ENCODE measurements around the gene KRT17. TPM values are rescaled to one million over a fixed set of nuclear protein-coding genes. Genes with fewer than 3 reads are reported as not detected.

Gene KRT17
- total and polyA plus RNA-seq, 4 donors, result 3.8 to 126 (median 19.3) TPM

DNA sequence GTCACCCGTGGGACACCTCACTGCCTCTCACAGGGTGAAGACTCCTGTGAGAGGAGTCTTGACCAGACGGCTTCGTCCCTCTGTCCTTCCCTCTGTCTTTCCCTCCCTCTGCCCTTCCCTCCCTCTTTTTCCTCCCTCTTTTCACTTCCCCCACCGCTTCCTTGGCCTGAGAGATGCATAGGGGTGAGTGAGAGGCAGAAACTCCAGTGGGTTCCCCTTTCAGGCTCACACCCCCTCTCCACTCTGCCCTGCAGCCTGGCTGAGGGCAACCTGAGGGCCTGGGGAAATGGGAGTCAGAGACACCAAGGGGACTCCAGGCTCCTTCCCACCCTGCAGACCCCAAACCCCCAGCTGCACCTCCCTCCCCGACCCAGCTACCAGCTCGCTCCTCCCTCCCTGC is 14.6 kb upstream of the KRT17 start:
- no peak overlapping the region for H3K4me3 ChIP-seq (ENCODE audit: low read length in 2 of 2)
- no peaks in the 10 kb centered on the region for H3K27me3 ChIP-seq (ENCODE audit: control insufficient read depth in 1 of 2, insufficient read depth in 2 of 2, low read length in 1 of 2)
- DNase-seq (no peak), ATAC-seq (ENCODE audit: low FRiP score) (no peak)
- no peak overlapping the region for H3K27ac ChIP-seq (ENCODE audit: low read depth in 1 of 2, low read length in 2 of 2)
- WGBS, 2 donors, result 87 to 93% methylated on average over 3 to 6 of the region's 6 CpGs
- intact Hi-C loops (cut with DNase I), result no loop called here
- no peaks in the 10 kb centered on the region for H3K9me3 ChIP-seq (ENCODE audit: control insufficient read depth, low read length)
- H3K36me3 ChIP-seq (ENCODE audit: control insufficient read depth in 1 of 2, insufficient read depth in 2 of 2, low read length in 1 of 2), result no peaks in the 10 kb centered on the region
- H3K4me1 ChIP-seq (ENCODE audit: control insufficient read depth in 1 of 2, insufficient read depth in 2 of 2, low read length in 2 of 2), result no peaks in the 10 kb centered on the region

DNA sequence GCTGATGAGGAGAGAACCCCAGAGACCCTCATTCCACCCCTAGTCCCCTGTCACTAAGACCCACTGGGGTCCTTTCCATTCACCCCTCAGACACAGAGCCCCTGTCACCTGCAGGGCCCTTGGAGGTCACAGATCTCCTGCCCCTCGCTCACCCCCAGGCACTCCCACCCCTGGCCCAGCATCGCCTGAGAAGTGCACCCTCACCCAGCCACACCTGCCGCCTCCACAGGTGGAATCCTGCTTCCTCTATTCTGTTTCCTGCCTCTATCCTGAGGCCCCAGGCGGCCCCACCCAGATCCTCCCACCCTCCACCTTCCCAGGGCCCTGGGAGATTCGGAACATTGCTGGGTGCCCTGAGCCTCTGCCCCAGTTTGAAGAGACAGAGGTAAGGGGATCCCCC is 13.8 kb upstream of the KRT17 start:
- 92 to 93% methylated on average over 5 of the region's 5 CpGs for WGBS, 2 donors

DNA sequence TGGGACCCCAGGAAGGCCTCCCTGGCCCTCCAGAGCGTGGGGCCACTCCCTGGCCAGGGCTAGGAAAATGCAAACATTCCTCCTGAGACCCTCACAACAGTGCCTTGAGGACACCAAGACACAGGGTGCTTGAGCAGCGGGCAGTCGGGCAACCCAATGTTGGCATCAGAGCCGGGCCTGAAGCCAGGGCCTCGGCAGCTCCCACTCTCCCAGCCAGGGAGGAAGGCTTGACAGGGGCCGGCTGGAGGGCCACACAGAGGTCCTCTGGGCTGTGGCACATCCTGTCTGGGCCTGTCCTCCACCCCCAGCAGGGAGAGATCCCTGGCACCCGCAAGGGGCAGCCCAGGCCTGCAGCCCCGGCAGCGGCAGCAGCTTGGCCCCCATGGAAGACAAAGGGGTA is 12.3 kb upstream of the KRT17 start:
- DNase-seq (no peak), ATAC-seq (ENCODE audit: low FRiP score) (no peak)
- 27 to 35% methylated on average over 9 of the region's 9 CpGs for WGBS, 2 donors
- intact Hi-C loops (cut with DNase I), result no loop called here
- no peak overlapping the region for H3K27ac ChIP-seq (ENCODE audit: low read depth in 1 of 2, low read length in 2 of 2)
- no peaks in the 10 kb centered on the region for H3K36me3 ChIP-seq (ENCODE audit: control insufficient read depth in 1 of 2, insufficient read depth in 2 of 2, low read length in 1 of 2)
- no peaks in the 10 kb centered on the region for H3K27me3 ChIP-seq (ENCODE audit: control insufficient read depth in 1 of 2, insufficient read depth in 2 of 2, low read length in 1 of 2)
- no peaks in the 10 kb centered on the region for H3K4me1 ChIP-seq (ENCODE audit: control insufficient read depth in 1 of 2, insufficient read depth in 2 of 2, low read length in 2 of 2)
- H3K9me3 ChIP-seq (ENCODE audit: control insufficient read depth, low read length), result no peaks in the 10 kb centered on the region
- no peak overlapping the region for H3K4me3 ChIP-seq (ENCODE audit: low read length in 2 of 2)

More for the DNA sequence above, 13.8 kb upstream of the KRT17 start:
- intact Hi-C loops (cut with DNase I), result no loop called here
- no peak overlapping the region for H3K4me3 ChIP-seq (ENCODE audit: low read length in 2 of 2)
- no peaks in the 10 kb centered on the region for H3K36me3 ChIP-seq (ENCODE audit: control insufficient read depth in 1 of 2, insufficient read depth in 2 of 2, low read length in 1 of 2)
- no peak overlapping the region for H3K27ac ChIP-seq (ENCODE audit: low read depth in 1 of 2, low read length in 2 of 2)
- no peak for ATAC-seq (ENCODE audit: low FRiP score)
- DNase-seq, result no peak
- H3K4me1 ChIP-seq (ENCODE audit: control insufficient read depth in 1 of 2, insufficient read depth in 2 of 2, low read length in 2 of 2), result no peaks in the 10 kb centered on the region
- no peaks in the 10 kb centered on the region for H3K9me3 ChIP-seq (ENCODE audit: control insufficient read depth, low read length)
- no peaks in the 10 kb centered on the region for H3K27me3 ChIP-seq (ENCODE audit: control insufficient read depth in 1 of 2, insufficient read depth in 2 of 2, low read length in 1 of 2)

DNA sequence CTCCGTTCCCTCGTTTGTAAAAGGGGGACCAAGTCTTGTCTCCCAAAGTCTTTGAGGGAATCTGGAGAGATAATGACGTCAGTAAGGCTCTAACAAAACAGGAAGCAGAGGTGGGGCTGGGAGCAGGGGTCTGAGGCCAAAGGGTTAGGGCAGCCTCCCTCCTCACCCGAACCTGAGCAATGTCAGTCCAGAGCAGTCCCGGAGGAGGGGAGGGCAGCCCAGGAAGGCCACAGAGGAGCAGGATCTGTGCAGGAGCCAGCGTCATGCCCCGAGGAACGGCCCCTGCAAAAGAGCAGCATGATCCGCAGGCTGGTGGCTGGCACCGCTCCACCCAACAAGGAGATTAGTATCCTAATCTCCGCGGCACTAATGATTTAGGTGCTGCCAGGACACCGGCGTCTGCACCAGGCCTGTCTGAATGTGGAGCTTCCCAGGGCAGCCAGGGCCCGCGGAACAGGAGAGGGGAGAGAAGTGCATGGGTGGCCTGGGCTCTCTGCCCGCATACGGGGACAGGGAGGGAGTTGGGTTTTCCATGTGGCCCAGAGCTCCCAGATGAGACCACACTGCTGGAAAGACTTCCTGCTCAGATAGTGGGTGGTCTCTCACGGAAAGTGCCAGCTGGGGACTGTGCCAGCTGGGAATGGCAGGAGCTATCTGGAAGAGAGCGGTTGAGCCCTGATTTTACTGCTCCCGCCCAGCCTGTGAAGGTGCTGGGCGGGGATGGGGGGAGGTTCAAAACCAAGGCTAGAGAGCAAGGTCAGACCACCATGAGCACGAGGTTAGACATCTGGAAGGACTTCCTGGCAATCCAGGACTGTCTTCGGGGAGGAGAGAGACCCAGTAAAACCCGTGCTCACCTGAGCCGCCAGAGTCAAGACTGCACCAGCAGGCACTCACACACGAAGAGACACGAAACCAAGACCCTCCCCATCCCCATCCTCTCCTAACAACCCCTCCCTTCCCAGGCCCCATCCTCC is 11.0 kb upstream of the KRT17 start:
- H3K4me3 ChIP-seq (ENCODE audit: low read length in 2 of 2), result no peak overlapping the region
- intact Hi-C loops (cut with DNase I), result no loop called here
- no peak overlapping the region for H3K27ac ChIP-seq (ENCODE audit: low read depth in 1 of 2, low read length in 2 of 2)
- H3K36me3 ChIP-seq (ENCODE audit: control insufficient read depth in 1 of 2, insufficient read depth in 2 of 2, low read length in 1 of 2), result no peaks in the 10 kb centered on the region
- no peak for ATAC-seq (ENCODE audit: low FRiP score)
- no peaks in the 10 kb centered on the region for H3K4me1 ChIP-seq (ENCODE audit: control insufficient read depth in 1 of 2, insufficient read depth in 2 of 2, low read length in 2 of 2)
- no peak for DNase-seq
- WGBS, 2 donors, result 33 to 34% methylated on average over 28 of the region's 28 CpGs
- no peaks in the 10 kb centered on the region for H3K27me3 ChIP-seq (ENCODE audit: control insufficient read depth in 1 of 2, insufficient read depth in 2 of 2, low read length in 1 of 2)
- no peaks in the 10 kb centered on the region for H3K9me3 ChIP-seq (ENCODE audit: control insufficient read depth, low read length)

DNA sequence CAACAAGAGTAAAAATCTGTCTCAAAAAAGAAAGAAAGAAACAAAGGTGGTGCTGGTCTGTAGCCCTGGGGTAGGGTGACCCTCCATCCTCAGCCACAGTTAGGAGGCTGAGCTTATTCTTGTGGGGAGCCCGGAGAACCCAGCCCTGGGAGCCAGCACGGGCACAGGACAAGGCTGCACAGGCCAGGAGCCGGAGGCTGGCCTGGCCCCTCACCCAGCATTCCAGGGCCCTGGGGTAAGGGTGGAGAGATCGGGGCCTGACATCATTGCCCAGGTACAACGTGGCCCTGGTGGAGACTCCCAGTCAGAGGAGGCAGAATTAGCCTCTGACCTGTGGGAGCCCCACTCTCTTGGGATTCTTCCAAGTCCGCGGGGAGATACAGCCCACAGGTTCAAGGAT is 10.3 kb upstream of the KRT17 start:
- intact Hi-C loops (cut with DNase I), result no loop called here
- Histone ChIP-seq H3K4me3 (ENCODE audit: low read length in 2 of 2) (no peak overlapping the region), H3K27me3 (ENCODE audit: control insufficient read depth in 1 of 2, insufficient read depth in 2 of 2, low read length in 1 of 2) (no peaks in the 10 kb centered on the region), H3K36me3 (ENCODE audit: control insufficient read depth in 1 of 2, insufficient read depth in 2 of 2, low read length in 1 of 2) (no peaks in the 10 kb centered on the region), H3K9me3 (ENCODE audit: control insufficient read depth, low read length) (no peaks in the 10 kb centered on the region), H3K4me1 (ENCODE audit: control insufficient read depth in 1 of 2, insufficient read depth in 2 of 2, low read length in 2 of 2) (no peaks in the 10 kb centered on the region), H3K27ac (ENCODE audit: low read depth in 1 of 2, low read length in 2 of 2) (no peak overlapping the region)
- ATAC-seq (ENCODE audit: low FRiP score) (no peak), DNase-seq (no peak)
- 43 to 56% methylated on average over 7 of the region's 7 CpGs for WGBS, 2 donors

DNA sequence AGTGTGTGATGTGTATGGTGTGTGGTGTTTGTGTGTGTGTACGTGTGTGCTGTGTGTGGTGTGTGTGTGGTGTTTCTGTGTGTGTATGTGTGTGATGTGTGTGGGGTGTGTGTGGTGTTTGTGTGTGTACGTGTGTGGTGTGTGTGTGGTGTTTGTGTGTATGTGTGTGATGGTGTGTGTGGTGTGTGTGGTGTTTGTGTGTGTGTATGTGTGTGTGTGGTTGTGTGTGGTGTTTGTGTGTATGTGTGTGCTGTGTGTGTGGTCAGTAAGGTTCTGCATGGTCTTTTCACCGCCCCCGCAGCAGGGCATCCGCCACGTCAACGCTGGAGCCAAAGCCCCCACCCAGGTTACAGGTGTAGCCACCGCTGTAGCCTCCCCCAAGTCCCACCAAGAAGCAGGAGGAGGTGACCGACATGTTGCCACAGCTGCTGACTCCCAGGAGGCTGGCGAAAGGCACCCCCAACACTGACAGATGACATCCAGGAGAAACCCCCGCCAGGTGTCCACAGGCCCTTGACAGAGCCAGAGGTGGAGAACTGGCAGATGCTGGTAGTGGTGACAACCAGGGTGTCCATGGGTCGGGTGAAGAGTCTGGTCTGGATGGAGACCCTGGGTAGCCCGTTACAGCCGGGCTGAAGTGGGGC is 9.3 kb upstream of the KRT17 start:
- Histone ChIP-seq H3K27me3 (ENCODE audit: control insufficient read depth in 1 of 2, insufficient read depth in 2 of 2, low read length in 1 of 2) (no peaks in the 10 kb centered on the region), H3K4me3 (ENCODE audit: low read length in 2 of 2) (no peak overlapping the region), H3K9me3 (ENCODE audit: control insufficient read depth, low read length) (no peaks in the 10 kb centered on the region), H3K27ac (ENCODE audit: low read depth in 1 of 2, low read length in 2 of 2) (no peak overlapping the region), H3K36me3 (ENCODE audit: control insufficient read depth in 1 of 2, insufficient read depth in 2 of 2, low read length in 1 of 2) (no peaks in the 10 kb centered on the region), H3K4me1 (ENCODE audit: control insufficient read depth in 1 of 2, insufficient read depth in 2 of 2, low read length in 2 of 2) (no peaks in the 10 kb centered on the region)
- intact Hi-C loops (cut with DNase I), result no loop called here
- ATAC-seq (ENCODE audit: low FRiP score) (no peak), DNase-seq (no peak)
- WGBS, 2 donors, result 92 to 94% methylated on average over 14 of the region's 14 CpGs

DNA sequence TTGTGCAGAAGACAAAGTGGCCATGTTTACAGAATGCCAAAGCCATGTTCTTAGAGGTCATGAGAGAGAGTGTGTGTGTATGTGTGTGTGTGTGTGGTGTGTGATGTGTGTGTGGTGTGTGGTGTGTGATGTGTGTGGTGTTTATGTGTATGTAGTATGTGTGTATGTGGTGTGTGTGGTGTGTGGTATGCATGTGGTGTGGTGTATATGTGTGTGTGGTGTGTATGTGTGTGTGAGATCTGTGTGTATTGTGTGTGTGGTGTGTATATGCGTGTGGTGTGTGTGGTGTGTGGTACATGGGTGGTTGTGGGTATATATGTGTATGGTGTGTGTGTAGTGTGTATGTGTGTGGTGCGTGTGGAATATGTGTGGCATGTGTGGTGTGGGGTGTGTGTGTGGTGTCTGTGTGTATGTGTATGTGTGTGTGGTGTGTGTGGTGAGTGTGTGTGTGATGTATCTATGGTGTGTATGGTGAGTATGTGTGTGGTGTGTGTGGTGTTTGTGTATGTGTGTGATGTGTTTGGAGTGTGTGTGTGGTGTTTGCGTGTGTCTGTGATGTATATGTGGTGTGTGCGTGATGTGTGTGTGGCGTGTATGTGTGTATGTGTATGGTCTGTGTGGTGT is 8.2 kb upstream of the KRT17 start:
- no peak for DNase-seq
- no peak overlapping the region for H3K27ac ChIP-seq (ENCODE audit: low read depth in 1 of 2, low read length in 2 of 2)
- H3K4me3 ChIP-seq (ENCODE audit: low read length in 2 of 2), result no peak overlapping the region
- ATAC-seq (ENCODE audit: low FRiP score), result no peak
- H3K36me3 ChIP-seq (ENCODE audit: control insufficient read depth in 1 of 2, insufficient read depth in 2 of 2, low read length in 1 of 2), result no peaks in the 10 kb centered on the region
- WGBS, 2 donors, result 71 to 72% methylated on average over 5 of the region's 5 CpGs
- intact Hi-C loops (cut with DNase I), result no loop called here
- H3K4me1 ChIP-seq (ENCODE audit: control insufficient read depth in 1 of 2, insufficient read depth in 2 of 2, low read length in 2 of 2), result no peaks in the 10 kb centered on the region
- H3K27me3 ChIP-seq (ENCODE audit: control insufficient read depth in 1 of 2, insufficient read depth in 2 of 2, low read length in 1 of 2), result no peaks in the 10 kb centered on the region
- no peaks in the 10 kb centered on the region for H3K9me3 ChIP-seq (ENCODE audit: control insufficient read depth, low read length)

DNA sequence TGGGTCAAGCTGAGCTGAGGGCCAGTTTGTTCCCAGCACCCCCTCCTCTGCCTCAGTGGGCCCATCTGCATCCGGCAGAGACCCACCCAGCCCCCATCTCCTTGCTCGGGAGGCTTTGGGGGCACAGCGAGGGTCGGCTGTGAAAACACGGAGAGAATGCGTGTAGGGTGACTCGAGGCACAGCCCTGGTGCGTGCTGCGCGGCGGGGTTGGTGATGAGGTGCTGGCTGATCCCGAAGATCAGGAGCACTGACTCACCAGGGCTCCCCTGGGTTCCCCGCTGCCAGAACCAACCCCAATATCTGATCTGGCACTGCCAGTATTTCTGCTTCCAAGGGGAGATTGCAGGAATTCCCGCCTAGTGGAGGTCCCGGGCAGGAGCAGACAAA is 7.5 kb upstream of the KRT17 start:
- no peak for DNase-seq
- H3K27me3 ChIP-seq (ENCODE audit: control insufficient read depth in 1 of 2, insufficient read depth in 2 of 2, low read length in 1 of 2), result no peaks in the 10 kb centered on the region
- no peaks in the 10 kb centered on the region for H3K4me1 ChIP-seq (ENCODE audit: control insufficient read depth in 1 of 2, insufficient read depth in 2 of 2, low read length in 2 of 2)
- H3K27ac ChIP-seq (ENCODE audit: low read depth in 1 of 2, low read length in 2 of 2), result no peak overlapping the region
- 78 to 87% methylated on average over 15 of the region's 15 CpGs for WGBS, 2 donors
- H3K36me3 ChIP-seq (ENCODE audit: control insufficient read depth in 1 of 2, insufficient read depth in 2 of 2, low read length in 1 of 2), result no peaks in the 10 kb centered on the region
- H3K9me3 ChIP-seq (ENCODE audit: control insufficient read depth, low read length), result no peaks in the 10 kb centered on the region
- H3K4me3 ChIP-seq (ENCODE audit: low read length in 2 of 2), result no peak overlapping the region
- intact Hi-C loops (cut with DNase I), result no loop called here
- ATAC-seq (ENCODE audit: low FRiP score), result no peak
